HPDE6-E6E7 (cell line): ENCODE measurements around the gene SPATA21.

Experiments used
- DNase-seq: peaks from one replicate; pipeline ENCODE4 v3.0.0; 2011; ENCODE audit warnings: missing footprints; ENCODE audit errors: extremely low spot score

Gene SPATA21

GRCh38 chr1:16451841-16452528 lies 14.8 kb upstream of the SPATA21 start:
- no peak for DNase-seq

- no peak for DNase-seq
These were observed 13.7 kb upstream of the SPATA21 start for GRCh38 chr1:16450863-16451481.

GRCh38 chr1:16449666-16450065 lies 12.4 kb upstream of the SPATA21 start:
- DNase-seq: no peak

GRCh38 chr1:16449065-16449464 lies 11.8 kb upstream of the SPATA21 start:
- no peak for DNase-seq

GRCh38 chr1:16447641-16448040 lies 10.4 kb upstream of the SPATA21 start:
- no peak for DNase-seq

- DNase-seq: no peak
These were observed 8.9 kb upstream of the SPATA21 start for GRCh38 chr1:16446116-16446515.

- no peak for DNase-seq
These were observed 7.8 kb upstream of the SPATA21 start for GRCh38 chr1:16445052-16445451.

GRCh38 chr1:16443975-16444770 lies 6.9 kb upstream of the SPATA21 start:
- no peak for DNase-seq

GRCh38 chr1:16442941-16443340 lies 5.7 kb upstream of the SPATA21 start:
- no peak for DNase-seq

- DNase-seq: no peak
These were observed 5.0 kb upstream of the SPATA21 start for GRCh38 chr1:16442265-16442664.

- DNase-seq: peak; percentile 48
These were observed 4.0 kb upstream of the SPATA21 start for GRCh38 chr1:16441282-16441665.

GRCh38 chr1:16440470-16441281 lies 3.5 kb upstream of the SPATA21 start, which contains the start of gene NECAP2:
TSS of gene NECAP2 (plus strand) at chr1:16440724. CDS start at chr1:16440762, 38 bp downstream.
- DNase-seq: peak; percentile 88

GRCh38 chr1:16440131-16440469 lies 2.9 kb upstream of the SPATA21 start:
- DNase-seq: no peak

GRCh38 chr1:16438924-16439323 lies 1.7 kb upstream of the SPATA21 start:
- no peak for DNase-seq

- no peak for DNase-seq
These were observed 1.3 kb upstream of the SPATA21 start for GRCh38 chr1:16438516-16438915.

GRCh38 chr1:16434501-16434900 lies 2.7 kb downstream of the SPATA21 start:
- no peak for DNase-seq

GRCh38 chr1:16434007-16434406 lies 3.2 kb downstream of the SPATA21 start:
- no peak for DNase-seq

GRCh38 chr1:16433030-16433429 lies 4.2 kb downstream of the SPATA21 start:
- no peak for DNase-seq

- no peak for DNase-seq
These were observed 6.6 kb downstream of the SPATA21 start for GRCh38 chr1:16430606-16431005.

- no peak for DNase-seq
These were observed 11.8 kb downstream of the SPATA21 start for GRCh38 chr1:16425125-16426025.

GRCh38 chr1:16422041-16422440 lies 15.2 kb downstream of the SPATA21 start:
- DNase-seq: no peak
